ENCODE measurements around the gene IDE.

Gene IDE

DNA sequence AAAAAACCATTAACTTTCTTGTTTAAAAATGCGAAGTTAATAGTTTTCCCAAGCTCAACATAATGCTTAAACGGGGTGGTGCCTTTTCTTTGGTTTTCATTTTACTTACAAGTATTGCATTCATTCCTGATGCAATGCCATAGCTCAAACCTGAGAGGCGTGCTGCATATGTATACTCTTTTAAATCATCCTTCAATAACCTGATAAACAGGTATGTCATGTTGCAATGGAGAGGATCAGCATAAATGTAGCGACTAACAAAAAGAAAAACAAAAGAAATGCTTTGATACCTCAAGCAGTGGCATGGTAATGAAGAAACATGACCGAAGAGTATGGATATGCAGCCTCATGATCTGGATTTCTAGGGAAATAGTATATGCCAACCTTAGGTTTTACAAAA is 95.4 kb downstream of the IDE start:
- Histone ChIP-seq H3K9ac (ENCODE audit: low read length) (no peak overlapping the region), H3K4me3 (ENCODE audit: low read length) (no peak overlapping the region), H4K20me1 (ENCODE audit: insufficient read depth, low read length) (no peaks in the 10 kb centered on the region), H3K9me3 (replicated peaks; ENCODE audit: insufficient read depth, low read length) (no peaks in the 10 kb centered on the region), H2AFZ (ENCODE audit: low read length) (no peak overlapping the region), H3K4me1 (ENCODE audit: low read length) (no peaks in the 10 kb centered on the region), H3K4me2 (ENCODE audit: low read depth, low read length) (no peak overlapping the region), H3K9me2 (replicated peaks; ENCODE audit: insufficient read depth, low read length) (no peaks in the 10 kb centered on the region), H3K36me3 (replicated peaks; ENCODE audit: insufficient read depth, low read length) (no peaks in the 10 kb centered on the region; the same call in 1 of the 2 replicates), H3K27me3 (replicated peaks; ENCODE audit: insufficient read depth, low read length) (no peaks in the 10 kb centered on the region), H3F3A (ENCODE audit: insufficient read depth, low read length) (no peaks in the 10 kb centered on the region), H3K79me2 (ENCODE audit: low read length) (no peaks in the 10 kb centered on the region), H3K27ac (ENCODE audit: low read length) (no peak overlapping the region)
- no peak for DNase-seq
- TF ChIP-seq EZH2 (optimal IDR thresholded peaks at IDR 0.05; ENCODE audit: low read depth, low read length): no peak
- TF ChIP-seq EZH2phosphoT487 (IDR thresholded peaks at IDR 0.05; ENCODE audit: low read length): no peak
- TF ChIP-seq, protein P1, sequence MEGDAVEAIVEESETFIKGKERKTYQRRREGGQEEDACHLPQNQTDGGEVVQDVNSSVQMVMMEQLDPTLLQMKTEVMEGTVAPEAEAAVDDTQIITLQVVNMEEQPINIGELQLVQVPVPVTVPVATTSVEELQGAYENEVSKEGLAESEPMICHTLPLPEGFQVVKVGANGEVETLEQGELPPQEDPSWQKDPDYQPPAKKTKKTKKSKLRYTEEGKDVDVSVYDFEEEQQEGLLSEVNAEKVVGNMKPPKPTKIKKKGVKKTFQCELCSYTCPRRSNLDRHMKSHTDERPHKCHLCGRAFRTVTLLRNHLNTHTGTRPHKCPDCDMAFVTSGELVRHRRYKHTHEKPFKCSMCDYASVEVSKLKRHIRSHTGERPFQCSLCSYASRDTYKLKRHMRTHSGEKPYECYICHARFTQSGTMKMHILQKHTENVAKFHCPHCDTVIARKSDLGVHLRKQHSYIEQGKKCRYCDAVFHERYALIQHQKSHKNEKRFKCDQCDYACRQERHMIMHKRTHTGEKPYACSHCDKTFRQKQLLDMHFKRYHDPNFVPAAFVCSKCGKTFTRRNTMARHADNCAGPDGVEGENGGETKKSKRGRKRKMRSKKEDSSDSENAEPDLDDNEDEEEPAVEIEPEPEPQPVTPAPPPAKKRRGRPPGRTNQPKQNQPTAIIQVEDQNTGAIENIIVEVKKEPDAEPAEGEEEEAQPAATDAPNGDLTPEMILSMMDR (IDR thresholded peaks at IDR 0.05; ENCODE audit: low read length): no peak

DNA sequence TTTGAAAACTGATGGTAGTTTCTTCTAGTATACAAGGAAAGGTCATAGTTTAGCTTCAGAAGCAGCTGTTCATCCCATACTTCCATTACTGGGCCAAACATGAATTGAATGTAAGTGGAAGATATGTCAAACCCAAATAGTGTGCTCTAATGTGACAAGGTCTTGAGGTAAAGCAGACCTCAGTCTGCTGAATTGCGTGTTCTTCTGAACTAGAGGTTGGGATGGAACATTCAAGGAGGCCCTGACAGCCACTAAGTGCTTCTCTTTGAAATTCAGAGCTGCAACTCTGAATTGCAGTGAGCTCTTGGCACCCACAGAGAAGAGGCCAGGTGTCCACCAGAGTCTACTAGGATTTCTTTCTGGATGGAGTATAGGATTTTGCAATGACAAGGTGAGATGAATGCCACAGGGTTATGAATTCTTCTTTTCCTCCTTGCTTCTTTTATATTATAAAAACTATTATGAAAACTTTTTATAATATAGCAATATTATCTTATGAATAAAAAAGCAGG is 98.5 kb downstream of the IDE start:
- Histone ChIP-seq H3K9ac (ENCODE audit: low read length) (no peak overlapping the region), H3K27ac (ENCODE audit: low read length) (no peak overlapping the region), H3K9me2 (replicated peaks; ENCODE audit: insufficient read depth, low read length) (no peaks in the 10 kb centered on the region), H4K20me1 (ENCODE audit: insufficient read depth, low read length) (no peaks in the 10 kb centered on the region), H3K4me1 (ENCODE audit: low read length) (no peaks in the 10 kb centered on the region), H3K4me3 (ENCODE audit: low read length) (no peak overlapping the region), H3K4me2 (ENCODE audit: low read depth, low read length) (no peak overlapping the region), H3K9me3 (replicated peaks; ENCODE audit: insufficient read depth, low read length) (no peaks in the 10 kb centered on the region), H3K79me2 (ENCODE audit: low read length) (no peaks in the 10 kb centered on the region), H3K36me3 (replicated peaks; ENCODE audit: insufficient read depth, low read length) (no peaks in the 10 kb centered on the region; the same call in 1 of the 2 replicates), H2AFZ (ENCODE audit: low read length) (no peak overlapping the region), H3F3A (ENCODE audit: insufficient read depth, low read length) (no peaks in the 10 kb centered on the region), H3K27me3 (replicated peaks; ENCODE audit: insufficient read depth, low read length) (no peaks in the 10 kb centered on the region)
- DNase-seq: no peak
- TF ChIP-seq EZH2 (optimal IDR thresholded peaks at IDR 0.05; ENCODE audit: low read depth, low read length): no peak
- no peak for TF ChIP-seq EZH2phosphoT487 (IDR thresholded peaks at IDR 0.05; ENCODE audit: low read length)
- TF ChIP-seq, protein P1 (IDR thresholded peaks at IDR 0.05; ENCODE audit: low read length): no peak

DNA sequence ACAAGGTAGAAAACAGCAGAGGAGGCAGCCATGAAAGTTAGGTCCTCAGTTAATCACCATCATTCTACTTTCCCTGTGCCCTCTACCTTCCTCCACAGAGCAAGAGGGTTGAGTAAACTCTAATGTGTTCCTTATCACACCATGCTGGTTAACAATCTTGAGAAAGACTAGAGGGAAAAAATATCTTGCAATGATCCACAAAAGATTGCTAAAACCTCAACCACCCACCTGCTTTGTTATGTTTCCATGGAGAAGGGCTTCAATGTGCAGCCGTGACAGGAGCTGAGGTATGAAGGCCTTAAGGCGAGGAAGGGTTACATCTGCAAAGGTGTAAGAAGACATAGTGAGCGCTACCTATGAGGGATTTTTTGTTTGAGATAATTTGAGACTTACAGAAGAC is 103.9 kb downstream of the IDE start:
- no peak for DNase-seq
- no peaks in the 10 kb centered on the region for H3K9me2 ChIP-seq (replicated peaks; ENCODE audit: insufficient read depth, low read length)
- no peak overlapping the region for H3K4me3 ChIP-seq (ENCODE audit: low read length)
- H3K4me2 ChIP-seq (ENCODE audit: low read depth, low read length): no peak overlapping the region
- H3K27ac ChIP-seq (ENCODE audit: low read length): no peak overlapping the region
- peaks cover 6% of the 10 kb centered on the region; the same call in 1 of the 2 replicates for H3K36me3 ChIP-seq (replicated peaks; ENCODE audit: insufficient read depth, low read length)
- TF ChIP-seq EZH2 (optimal IDR thresholded peaks at IDR 0.05; ENCODE audit: low read depth, low read length) (no peak), EZH2phosphoT487 (IDR thresholded peaks at IDR 0.05; ENCODE audit: low read length) (no peak)
- TF ChIP-seq, protein P1 (IDR thresholded peaks at IDR 0.05; ENCODE audit: low read length): no peak
- H3K9me3 ChIP-seq (replicated peaks; ENCODE audit: insufficient read depth, low read length): no peaks in the 10 kb centered on the region
- no peaks in the 10 kb centered on the region for H3F3A ChIP-seq (ENCODE audit: insufficient read depth, low read length)
- no peaks in the 10 kb centered on the region for H3K79me2 ChIP-seq (ENCODE audit: low read length)
- H3K4me1 ChIP-seq (ENCODE audit: low read length): no peaks in the 10 kb centered on the region
- H2AFZ ChIP-seq (ENCODE audit: low read length): no peak overlapping the region
- no peaks in the 10 kb centered on the region for H4K20me1 ChIP-seq (ENCODE audit: insufficient read depth, low read length)
- no peaks in the 10 kb centered on the region for H3K27me3 ChIP-seq (replicated peaks; ENCODE audit: insufficient read depth, low read length)
- no peak overlapping the region for H3K9ac ChIP-seq (ENCODE audit: low read length)
